Activated naive CD8-positive, alpha-beta T cell (primary cell): ENCODE data around the gene HPX.

Experiments
- H3K27ac Mint-ChIP-seq: one replicate; pipeline ENCODE4 v1.8.0; 2021; ENCODE audit warnings: mixed read lengths
- H3K27me3 Mint-ChIP-seq: one replicate; pipeline ENCODE4 v1.8.0; 2021; ENCODE audit warnings: mixed read lengths
- H3K36me3 Mint-ChIP-seq: one replicate; pipeline ENCODE4 v1.8.0; 2021; ENCODE audit warnings: mixed read lengths
- H3K4me1 Mint-ChIP-seq: one replicate; pipeline ENCODE4 v1.8.0; 2021; ENCODE audit warnings: low read depth, mixed read lengths
- H3K4me3 Mint-ChIP-seq: one replicate; pipeline ENCODE4 v1.8.0; 2021; ENCODE audit warnings: mild to moderate bottlenecking, mixed read lengths
- H3K9me3 Mint-ChIP-seq: one replicate; pipeline ENCODE4 v1.8.0; 2021; ENCODE audit warnings: low read depth, mixed read lengths

The HPX gene

DNA sequence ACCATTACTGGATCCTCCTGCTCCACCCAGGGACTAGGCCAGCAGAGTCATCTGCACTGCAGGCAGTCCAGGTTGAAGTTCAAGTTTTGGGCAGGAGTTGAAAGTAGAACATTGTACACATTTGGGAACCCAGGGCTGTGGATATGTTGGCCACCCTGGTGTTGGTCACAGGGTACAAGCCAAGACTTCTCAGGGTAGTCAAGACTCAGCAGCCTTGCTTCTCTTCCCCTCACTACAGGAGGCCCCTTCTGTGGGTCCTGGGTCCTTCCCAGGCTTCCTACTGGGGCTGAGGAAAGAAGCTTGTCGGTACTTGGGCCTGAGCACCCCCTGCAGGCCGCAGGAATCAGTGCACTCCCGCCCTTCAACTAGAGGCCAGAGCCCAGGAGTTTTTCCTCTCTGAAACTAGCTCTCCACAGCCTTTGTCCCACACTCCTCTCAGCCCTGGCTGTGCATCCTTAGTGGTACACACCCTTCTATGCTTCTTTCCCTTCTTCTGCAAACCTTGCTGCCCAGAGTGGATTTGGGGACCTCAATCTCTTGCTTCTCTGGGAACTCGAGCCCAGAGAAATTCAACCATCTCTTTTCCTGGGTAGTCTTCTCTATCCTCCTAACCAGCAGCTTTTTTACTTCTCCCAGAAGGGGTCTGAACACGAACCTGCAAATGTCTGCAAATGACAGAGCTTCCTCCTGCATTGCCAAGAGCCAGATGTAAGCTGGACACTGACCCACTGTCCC lies 2.6 kb upstream of the HPX start:
- no peak overlapping the region for H3K27ac Mint-ChIP-seq
- H3K36me3 Mint-ChIP-seq = no peaks in the 10 kb centered on the region
- no peaks in the 10 kb centered on the region for H3K4me1 Mint-ChIP-seq
- H3K4me3 Mint-ChIP-seq = no peak overlapping the region
- H3K9me3 Mint-ChIP-seq = no peaks in the 10 kb centered on the region
- H3K27me3 Mint-ChIP-seq = no peaks in the 10 kb centered on the region

DNA sequence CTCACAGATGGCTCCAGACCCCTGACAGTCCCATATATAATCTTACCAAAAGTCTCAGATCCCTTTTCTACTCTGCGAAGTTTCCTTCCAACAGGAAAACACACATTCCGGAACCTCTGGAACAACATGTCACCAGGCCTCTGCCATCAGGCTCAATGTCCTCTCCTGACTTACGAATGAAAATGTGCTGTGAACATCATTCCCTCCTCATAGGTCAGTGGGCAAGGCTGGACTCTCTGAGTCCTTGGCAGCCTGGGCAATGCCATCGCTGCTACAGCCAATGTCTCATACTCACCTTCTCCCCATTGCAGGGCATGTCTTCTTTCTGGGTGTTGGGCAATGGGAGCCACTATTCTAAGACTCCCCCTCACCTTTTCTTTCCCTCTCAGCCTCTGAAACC lies 1.7 kb upstream of the HPX start:
- Mint-ChIP-seq H3K27ac (no peak overlapping the region), H3K4me1 (no peaks in the 10 kb centered on the region), H3K36me3 (no peaks in the 10 kb centered on the region), H3K9me3 (no peaks in the 10 kb centered on the region), H3K4me3 (no peak overlapping the region), H3K27me3 (no peaks in the 10 kb centered on the region)

DNA sequence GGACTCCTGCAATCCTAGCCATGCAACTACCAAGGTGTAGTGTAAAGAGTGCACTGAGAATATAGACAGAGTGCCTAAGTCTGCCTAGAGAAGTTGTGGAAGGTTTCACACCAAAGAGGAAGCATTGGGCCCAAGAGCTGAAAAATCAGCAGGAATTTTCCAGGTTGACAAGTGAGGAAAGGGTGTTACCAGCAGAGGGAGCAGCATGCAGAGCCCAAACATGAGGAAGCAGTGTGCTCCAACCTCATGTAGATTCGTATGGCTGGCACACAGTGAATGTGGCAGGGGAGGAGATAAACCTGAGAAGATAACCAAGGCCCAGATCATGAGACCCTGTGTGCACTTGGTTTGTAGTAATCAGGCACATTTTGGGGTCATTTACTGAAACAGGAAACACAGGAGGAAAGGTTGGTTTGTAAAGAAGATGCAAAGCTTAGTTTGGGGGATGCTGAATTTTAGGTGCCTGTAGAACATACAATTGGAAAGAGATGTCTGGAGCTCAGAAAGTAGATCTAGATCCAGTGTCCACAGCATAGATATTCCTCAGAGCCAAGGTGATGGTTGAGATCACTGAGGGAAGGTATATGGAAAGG lies 1.7 kb downstream of the HPX start:
- Mint-ChIP-seq H3K9me3 (no peaks in the 10 kb centered on the region), H3K27me3 (no peaks in the 10 kb centered on the region), H3K4me1 (peaks cover 3% of the 10 kb centered on the region), H3K4me3 (no peak overlapping the region), H3K36me3 (no peaks in the 10 kb centered on the region), H3K27ac (no peak overlapping the region)

DNA sequence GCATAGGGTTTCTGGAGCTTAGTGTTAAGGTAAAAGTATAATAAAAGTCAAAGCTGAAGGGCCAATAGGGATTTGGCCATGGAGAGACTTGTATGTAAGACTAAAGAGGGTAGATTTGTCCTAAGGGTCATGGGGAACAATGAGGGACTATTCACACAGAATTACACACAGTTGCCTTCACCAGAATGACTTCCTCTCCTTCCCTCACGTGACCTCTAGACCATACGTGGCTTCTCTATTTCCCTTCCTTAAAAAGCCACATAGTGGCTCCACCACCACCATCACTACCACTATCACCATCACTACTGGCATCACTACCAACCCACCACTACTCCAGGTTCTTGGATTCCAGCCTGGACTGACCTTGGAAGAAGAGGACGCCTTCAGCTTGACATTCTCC lies 2.8 kb downstream of the HPX start:
- no peak overlapping the region for H3K4me3 Mint-ChIP-seq

DNA sequence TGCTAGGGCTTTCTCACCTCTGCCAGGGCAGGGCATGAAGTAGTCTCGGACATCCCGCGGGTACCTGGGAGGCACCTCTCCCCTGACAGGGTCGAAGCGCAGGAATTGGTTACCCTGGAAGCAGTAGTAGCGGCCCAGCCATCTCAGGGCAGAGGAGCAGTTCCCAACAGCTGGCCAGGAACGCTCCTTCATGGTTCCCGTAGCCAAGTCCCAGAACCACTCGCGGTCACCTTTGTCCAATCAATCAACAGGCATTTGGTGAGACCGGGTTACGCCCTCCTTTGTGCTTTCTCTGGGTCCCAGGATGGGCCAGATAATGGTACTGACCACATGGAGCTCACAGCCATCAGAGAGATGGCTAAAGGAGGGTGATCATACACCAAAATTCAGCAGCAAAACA lies 3.4 kb downstream of the HPX start:
- Mint-ChIP-seq H3K36me3 (no peaks in the 10 kb centered on the region), H3K9me3 (no peaks in the 10 kb centered on the region), H3K4me3 (no peak overlapping the region), H3K27ac (no peak overlapping the region), H3K4me1 (peaks cover 3% of the 10 kb centered on the region), H3K27me3 (no peaks in the 10 kb centered on the region)

More for the DNA sequence above, 2.8 kb downstream of the HPX start:
- Mint-ChIP-seq H3K27ac (no peak overlapping the region), H3K9me3 (no peaks in the 10 kb centered on the region), H3K36me3 (no peaks in the 10 kb centered on the region), H3K27me3 (no peaks in the 10 kb centered on the region), H3K4me1 (peaks cover 3% of the 10 kb centered on the region)

DNA sequence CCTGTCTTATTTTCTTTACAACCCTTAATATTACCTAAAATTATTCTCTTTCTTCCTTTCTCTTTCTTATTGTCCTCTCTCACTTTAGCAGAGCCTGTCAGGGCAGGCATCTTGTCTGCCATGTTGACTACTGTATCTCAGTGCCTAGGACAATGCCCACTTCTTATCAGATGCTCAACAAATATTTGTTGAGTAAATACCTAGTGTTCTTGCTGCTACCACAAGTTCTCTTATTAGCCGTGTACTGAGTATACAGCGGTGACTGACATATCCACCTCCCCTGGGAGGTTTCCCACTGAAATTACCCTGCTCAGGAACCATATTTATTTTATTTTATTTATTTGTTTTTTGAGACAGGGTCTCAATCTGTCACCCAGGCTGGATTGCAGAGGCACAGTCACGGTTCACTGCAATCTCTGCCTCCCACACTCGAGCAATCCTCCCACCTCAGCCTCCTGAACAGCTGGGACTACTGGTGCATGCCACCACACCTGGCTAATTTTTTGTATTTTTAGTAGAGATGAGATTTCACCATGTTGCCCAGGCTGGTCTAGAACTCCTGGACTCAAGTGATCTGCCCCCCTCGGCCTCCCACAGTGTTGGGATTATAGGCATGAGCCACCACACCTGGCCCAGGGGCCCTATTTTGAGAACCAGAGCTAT lies 6.7 kb downstream of the HPX start:
- H3K27me3 Mint-ChIP-seq = no peaks in the 10 kb centered on the region
- H3K9me3 Mint-ChIP-seq = no peaks in the 10 kb centered on the region
- H3K27ac Mint-ChIP-seq = no peak overlapping the region
- no peak overlapping the region for H3K4me3 Mint-ChIP-seq
- H3K4me1 Mint-ChIP-seq = peaks cover 3% of the 10 kb centered on the region
- H3K36me3 Mint-ChIP-seq = no peaks in the 10 kb centered on the region

DNA sequence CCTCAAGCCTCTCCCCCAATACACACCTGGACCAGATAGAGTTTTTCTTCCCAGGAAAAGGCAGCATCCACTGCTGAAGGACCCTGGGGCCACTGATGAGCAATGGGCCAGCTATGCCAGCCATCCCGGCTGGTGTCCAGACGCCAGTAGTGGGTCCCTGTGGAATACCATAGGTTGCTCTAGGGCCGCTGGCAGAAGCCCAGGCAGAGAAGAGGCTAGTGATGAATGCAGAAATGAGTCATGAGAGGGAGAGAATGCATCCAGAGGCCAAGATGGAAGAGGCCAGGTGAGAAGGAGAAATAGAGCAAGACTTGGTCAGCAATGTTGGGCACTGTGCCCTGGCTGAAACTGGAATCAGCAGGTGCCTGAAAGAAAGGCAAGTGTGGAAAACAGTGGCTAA lies 8.9 kb downstream of the HPX start:
- Mint-ChIP-seq H3K4me3 (no peak overlapping the region), H3K9me3 (no peaks in the 10 kb centered on the region), H3K27me3 (no peaks in the 10 kb centered on the region), H3K27ac (no peak overlapping the region), H3K36me3 (no peaks in the 10 kb centered on the region), H3K4me1 (peaks cover 3% of the 10 kb centered on the region)

DNA sequence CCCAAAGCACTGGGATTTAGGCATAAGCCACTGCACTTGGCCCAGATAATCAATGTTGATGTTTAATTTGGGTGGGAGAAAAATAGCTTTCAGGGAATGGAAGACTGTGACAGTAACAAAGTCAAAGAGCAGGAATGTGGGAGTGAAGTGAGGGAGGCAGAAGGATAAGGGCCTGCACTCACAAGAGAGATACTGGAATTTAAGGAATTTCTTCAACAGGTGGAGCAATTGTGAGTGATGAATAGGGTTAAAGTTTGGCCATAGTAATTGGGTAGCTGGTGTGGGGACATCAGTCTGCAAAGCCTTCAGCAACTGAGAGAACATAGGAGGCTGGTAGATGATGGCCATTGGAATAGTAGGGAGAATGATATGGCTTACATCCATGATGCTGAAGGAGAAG lies 13.3 kb downstream of the HPX start:
- no peak overlapping the region for H3K4me3 Mint-ChIP-seq
- H3K27ac Mint-ChIP-seq = no peak overlapping the region
- no peaks in the 10 kb centered on the region for H3K4me1 Mint-ChIP-seq
- H3K9me3 Mint-ChIP-seq = no peaks in the 10 kb centered on the region
- no peaks in the 10 kb centered on the region for H3K36me3 Mint-ChIP-seq
- no peaks in the 10 kb centered on the region for H3K27me3 Mint-ChIP-seq

DNA sequence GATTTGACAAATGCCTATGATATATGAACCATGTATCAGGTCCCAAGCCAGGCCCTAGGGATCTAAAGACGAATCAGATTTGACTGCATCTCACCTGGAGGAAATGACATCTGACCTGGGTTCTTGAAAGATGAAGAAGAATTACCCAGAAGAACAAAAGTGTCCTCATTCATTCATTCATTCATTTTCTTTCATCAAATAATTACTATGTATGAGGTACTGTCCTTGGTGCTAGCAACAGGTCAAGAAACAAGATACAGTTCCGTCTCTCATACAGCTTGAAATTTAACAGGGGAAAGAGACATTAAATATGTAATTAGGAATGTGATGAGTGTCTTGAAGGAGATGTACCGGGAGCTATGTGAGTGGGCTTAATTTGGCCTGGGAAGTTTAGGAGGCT lies 20.1 kb downstream of the HPX start:
- Mint-ChIP-seq H3K9me3 (no peaks in the 10 kb centered on the region), H3K36me3 (no peaks in the 10 kb centered on the region), H3K4me3 (peak overlapping the region; percentile 87), H3K4me1 (peaks cover 4% of the 10 kb centered on the region), H3K27ac (no peak overlapping the region), H3K27me3 (no peaks in the 10 kb centered on the region)

DNA sequence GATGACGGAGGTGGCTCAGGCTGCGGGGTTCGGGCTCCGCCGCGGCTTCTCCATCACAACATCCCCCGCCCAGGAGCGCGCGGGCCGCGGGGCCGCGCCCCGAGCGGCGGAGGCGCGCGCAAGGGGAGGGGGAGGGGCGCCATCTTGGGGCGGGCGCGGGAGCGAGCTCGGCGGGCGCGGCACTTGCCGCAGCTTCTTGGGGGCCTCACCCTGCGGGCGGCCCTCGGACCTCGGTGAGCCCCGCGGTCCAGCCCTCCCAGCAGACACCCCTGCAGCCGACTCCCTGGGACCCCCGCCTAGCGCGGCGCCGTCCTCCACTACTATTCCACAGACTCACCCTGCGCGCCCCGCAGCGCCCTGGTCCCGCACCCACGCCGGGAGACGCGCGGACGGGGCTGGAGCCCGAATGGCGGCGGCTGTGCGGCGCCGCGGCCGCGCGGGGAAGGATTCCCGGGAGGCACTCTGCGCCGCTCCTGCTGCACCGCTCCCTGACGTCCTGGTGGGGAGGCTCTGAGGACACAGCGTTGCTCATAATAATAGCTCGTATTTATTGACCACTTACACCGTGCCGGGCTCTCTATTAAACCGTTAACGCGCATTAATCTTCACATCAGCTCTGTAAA lies 21.7 kb downstream of the HPX start, which contains the start of gene APBB1:
Gene APBB1 (minus strand): TSS at position 86 of the 623 bp plus-strand sequence. CDS start 7,747 bp downstream, outside the sequence.
- H3K27ac Mint-ChIP-seq = peak within 1 kb of the TSS; percentile 82
- no peaks in the 10 kb centered on the region for H3K36me3 Mint-ChIP-seq
- peaks cover 4% of the 10 kb centered on the region for H3K4me1 Mint-ChIP-seq
- H3K27me3 Mint-ChIP-seq = no peaks in the 10 kb centered on the region
- H3K4me3 Mint-ChIP-seq = peak within 1 kb of the TSS; percentile 87
- no peaks in the 10 kb centered on the region for H3K9me3 Mint-ChIP-seq

DNA sequence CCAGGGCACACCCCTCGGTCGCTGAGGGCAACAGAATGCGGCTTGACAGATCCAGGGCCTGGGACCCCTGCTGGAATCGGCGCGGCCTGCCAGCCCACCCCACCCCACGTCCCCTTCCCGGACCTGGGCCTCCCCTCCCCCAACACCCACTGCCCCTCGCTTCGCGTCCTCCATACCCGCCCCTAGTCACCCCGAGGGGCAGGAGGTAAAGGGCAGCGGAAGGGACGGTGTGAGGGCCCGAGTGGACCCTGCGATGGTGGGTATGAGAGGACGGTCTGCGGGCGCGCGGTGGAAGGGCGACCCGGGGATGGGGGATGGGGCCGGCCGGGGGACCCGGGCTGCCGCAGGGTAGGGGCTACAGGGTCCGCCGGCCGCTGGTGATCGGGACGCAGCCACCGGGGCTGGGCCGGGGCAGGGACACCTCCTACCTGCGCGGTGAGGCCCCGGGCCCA lies 22.2 kb downstream of the HPX start:
- H3K27me3 Mint-ChIP-seq = no peaks in the 10 kb centered on the region
- H3K4me1 Mint-ChIP-seq = peaks cover 4% of the 10 kb centered on the region
- no peak overlapping the region for H3K4me3 Mint-ChIP-seq
- no peaks in the 10 kb centered on the region for H3K9me3 Mint-ChIP-seq
- no peak overlapping the region for H3K27ac Mint-ChIP-seq
- H3K36me3 Mint-ChIP-seq = no peaks in the 10 kb centered on the region

DNA sequence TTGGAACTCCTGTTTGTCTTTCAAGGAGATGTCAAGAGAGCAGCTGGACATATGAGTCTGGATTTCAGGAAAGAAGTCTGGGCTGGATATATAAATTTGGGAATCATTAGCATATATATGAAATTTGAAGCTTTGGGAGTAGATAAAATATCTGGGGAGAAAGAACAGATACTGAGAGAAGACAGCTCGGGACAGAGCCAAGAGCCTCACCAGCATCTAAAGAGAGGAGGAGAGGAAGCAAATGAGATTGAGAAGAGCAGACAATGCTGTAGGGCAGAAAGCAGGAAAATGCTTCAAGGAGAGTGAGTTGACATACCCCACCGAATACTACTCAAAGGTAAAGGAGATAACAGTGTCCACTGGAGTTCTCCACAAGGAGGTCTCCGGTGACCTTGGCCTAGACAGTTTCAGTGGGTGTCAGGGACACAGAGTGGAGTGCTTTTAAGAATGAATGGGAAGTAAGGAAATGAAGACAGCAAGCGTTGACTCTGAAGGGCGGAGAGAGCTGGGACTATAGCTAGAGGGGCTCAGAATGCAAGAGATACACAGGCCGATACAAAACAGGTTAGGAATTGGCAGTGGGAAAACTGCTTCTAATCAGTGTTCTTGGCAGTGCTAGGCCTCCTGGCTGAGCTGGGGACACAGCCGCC lies 22.8 kb downstream of the HPX start:
- Mint-ChIP-seq H3K36me3 (no peaks in the 10 kb centered on the region), H3K27me3 (no peaks in the 10 kb centered on the region), H3K9me3 (no peaks in the 10 kb centered on the region), H3K27ac (no peak overlapping the region), H3K4me1 (peaks cover 8% of the 10 kb centered on the region), H3K4me3 (no peak overlapping the region)

DNA sequence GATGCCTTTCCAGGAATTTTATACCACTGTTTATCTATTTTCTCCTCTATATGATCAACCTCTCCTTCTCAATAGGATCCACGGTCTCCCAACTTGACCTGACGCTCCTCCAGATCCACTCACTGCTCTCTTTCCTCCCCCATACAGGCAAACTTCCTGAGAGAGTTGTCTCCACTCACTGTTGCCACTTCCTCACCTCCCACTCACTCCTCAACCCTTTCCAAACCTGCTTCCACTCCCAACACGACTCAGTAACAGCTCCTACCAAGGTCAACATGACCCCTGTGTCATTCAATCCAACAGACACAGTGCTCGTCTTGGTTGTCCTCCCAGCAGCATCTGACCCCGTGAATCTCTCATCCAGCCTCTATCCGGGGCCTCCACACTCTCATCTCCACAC lies 25.0 kb downstream of the HPX start:
- Mint-ChIP-seq H3K36me3 (no peaks in the 10 kb centered on the region), H3K9me3 (no peaks in the 10 kb centered on the region), H3K27ac (no peak overlapping the region), H3K27me3 (no peaks in the 10 kb centered on the region), H3K4me1 (peaks cover 26% of the 10 kb centered on the region), H3K4me3 (no peak overlapping the region)

DNA sequence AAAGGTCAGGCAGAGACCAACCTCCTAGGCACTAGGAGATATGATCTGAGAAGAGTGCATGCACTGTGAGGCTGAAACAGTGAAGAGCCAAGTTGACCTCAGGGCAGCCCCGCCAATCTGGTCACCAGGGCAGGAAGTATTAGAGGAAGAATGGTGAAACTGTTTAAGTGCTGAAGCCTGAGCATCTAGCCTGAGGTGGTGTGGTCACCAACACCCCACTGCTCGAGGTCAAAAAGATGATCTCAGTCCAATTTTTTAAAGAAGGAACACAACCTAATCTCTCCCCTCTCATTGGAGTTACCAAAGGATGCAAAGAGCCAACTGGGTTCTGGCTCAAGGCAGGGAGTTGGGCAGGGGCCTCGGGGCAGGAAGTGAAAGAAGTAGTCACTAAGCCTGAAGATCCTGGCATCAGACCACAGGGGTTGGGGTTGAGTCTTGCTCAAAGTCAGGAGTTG lies 25.9 kb downstream of the HPX start:
- no peaks in the 10 kb centered on the region for H3K9me3 Mint-ChIP-seq
- no peaks in the 10 kb centered on the region for H3K27me3 Mint-ChIP-seq

DNA sequence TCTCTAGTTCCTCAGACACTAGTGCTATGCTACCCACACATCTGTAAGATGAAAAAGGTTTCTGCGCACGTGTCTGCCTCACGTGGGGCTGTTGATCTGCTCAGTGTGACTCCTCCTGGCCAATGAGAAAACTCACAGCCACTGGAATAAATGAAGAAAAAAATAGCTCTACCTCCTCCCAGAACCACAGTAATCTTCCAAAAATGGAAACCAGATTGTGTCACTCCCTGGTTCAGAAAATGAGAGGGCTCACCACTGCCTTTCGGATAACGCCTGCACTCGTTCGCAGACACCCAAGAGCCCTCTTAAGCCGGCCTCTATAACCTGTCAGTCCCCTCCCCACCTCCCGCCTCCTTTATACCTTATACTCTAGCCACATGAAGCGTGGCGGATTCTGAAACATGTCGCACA lies 27.0 kb downstream of the HPX start:
- Mint-ChIP-seq H3K4me1 (peaks cover 36% of the 10 kb centered on the region), H3K4me3 (no peak overlapping the region), H3K27ac (no peak overlapping the region), H3K27me3 (no peaks in the 10 kb centered on the region), H3K9me3 (no peaks in the 10 kb centered on the region), H3K36me3 (no peaks in the 10 kb centered on the region)

More for the DNA sequence above, 25.9 kb downstream of the HPX start:
- peaks cover 30% of the 10 kb centered on the region for H3K4me1 Mint-ChIP-seq
- no peak overlapping the region for H3K27ac Mint-ChIP-seq
- no peak overlapping the region for H3K4me3 Mint-ChIP-seq
- no peaks in the 10 kb centered on the region for H3K36me3 Mint-ChIP-seq
